Type B pancreatic cell (in vitro differentiated cells): Measurements from ENCODE around the gene SMG6. TPM values are rescaled to one million over a fixed set of nuclear protein-coding genes. Genes with fewer than 3 reads are reported as not detected.

Source experiments
- DNase-seq: peaks from one replicate; pipeline ENCODE4 v3.0.0; 2021; ENCODE audit warnings: mixed read lengths; ENCODE audit not compliant: unreplicated experiment; ENCODE audit errors: extremely low spot score
- H3K27ac Mint-ChIP-seq: 2 replicates; pipeline ENCODE4 v1.8.0; 2021; ENCODE audit warnings: mild to moderate bottlenecking, mixed read lengths
- H3K27me3 Mint-ChIP-seq: 2 replicates; pipeline ENCODE4 v1.8.0; 2021; ENCODE audit warnings: mixed read lengths
- H3K36me3 Mint-ChIP-seq: 2 replicates; pipeline ENCODE4 v1.8.0; 2021; ENCODE audit warnings: mixed read lengths
- H3K4me1 Mint-ChIP-seq: one replicate; pipeline ENCODE4 v1.8.0; 2021; ENCODE audit warnings: mixed read lengths; ENCODE audit not compliant: unreplicated experiment
- H3K4me3 Mint-ChIP-seq: 2 replicates; pipeline ENCODE4 v1.8.0; 2021; ENCODE audit warnings: mild to moderate bottlenecking, mixed read lengths
- H3K9me3 Mint-ChIP-seq: 2 replicates; pipeline ENCODE4 v1.8.0; 2021; ENCODE audit warnings: mixed read lengths
- CTCF ChIP-seq: fragments of 200-600 bp; sonication (generic); conservative IDR thresholded peaks from 2 replicates; pipeline ENCODE4 v1.5.0; 2021; ENCODE audit warnings: antibody characterized with exemption, mild to moderate bottlenecking
- total RNA-seq: library from RNA; stranded (reverse); gene quantifications from 2 replicates; pipeline ENCODE4 v1.2.1, GENCODE V29; 2021; ENCODE audit warnings: low replicate concordance

The SMG6 gene
- total RNA-seq, 1 donor from 2014 or later: 39.0 TPM

DNA sequence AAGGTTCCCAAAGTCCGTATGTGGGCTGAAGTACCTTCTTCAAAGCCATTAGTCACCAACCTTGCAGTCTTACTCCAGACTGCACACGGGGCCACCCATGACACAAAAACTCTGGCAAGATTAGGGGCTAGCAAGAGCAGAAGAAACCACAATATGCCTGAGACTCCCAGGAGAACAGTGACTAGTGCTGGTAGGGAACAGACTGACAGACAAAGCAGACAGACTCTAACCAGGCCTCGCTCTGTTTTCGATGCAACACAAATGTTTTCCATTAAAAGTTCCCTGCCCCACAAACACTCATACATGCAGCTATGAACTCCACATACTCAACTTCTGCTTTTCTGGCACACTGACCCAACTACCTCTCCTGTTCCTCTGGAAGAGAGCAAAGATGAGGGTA, 146.5 kb downstream of the SMG6 start:
- TF ChIP-seq CTCF: no peak
- Mint-ChIP-seq H3K4me3 (no peak overlapping the region), H3K4me1 (peaks cover 13% of the 10 kb centered on the region), H3K27me3 (no peaks in the 10 kb centered on the region), H3K9me3 (no peaks in the 10 kb centered on the region), H3K27ac (no peak overlapping the region), H3K36me3 (peaks cover 38% of the 10 kb centered on the region)
- DNase-seq: no peak

- H3K27ac Mint-ChIP-seq: no peak overlapping the region
- no peaks in the 10 kb centered on the region for H3K27me3 Mint-ChIP-seq
- H3K4me1 Mint-ChIP-seq: peaks cover 17% of the 10 kb centered on the region
- H3K9me3 Mint-ChIP-seq: no peaks in the 10 kb centered on the region
- peaks cover 38% of the 10 kb centered on the region for H3K36me3 Mint-ChIP-seq
- no peak overlapping the region for H3K4me3 Mint-ChIP-seq
- TF ChIP-seq CTCF: no peak
- DNase-seq: no peak
Observed at GRCh38 chr17:2156666-2157065, 146.9 kb downstream of the SMG6 start.

GRCh38 chr17:2155573-2155972, 148.0 kb downstream of the SMG6 start:
- Mint-ChIP-seq H3K27me3 (no peaks in the 10 kb centered on the region), H3K4me3 (peak overlapping the region; percentile 20), H3K4me1 (peaks cover 18% of the 10 kb centered on the region), H3K9me3 (no peaks in the 10 kb centered on the region), H3K27ac (peak overlapping the region; percentile 47), H3K36me3 (peaks cover 41% of the 10 kb centered on the region)
- no peak for DNase-seq
- no peak for TF ChIP-seq CTCF

- no peak for DNase-seq
- Mint-ChIP-seq H3K9me3 (no peaks in the 10 kb centered on the region), H3K27ac (no peak overlapping the region), H3K27me3 (no peaks in the 10 kb centered on the region), H3K36me3 (peaks cover 33% of the 10 kb centered on the region), H3K4me1 (peaks cover 13% of the 10 kb centered on the region), H3K4me3 (no peak overlapping the region)
- TF ChIP-seq CTCF: no peak
Observed at GRCh38 chr17:2151358-2152033, 152.1 kb downstream of the SMG6 start.

GRCh38 chr17:2150806-2151205, 152.8 kb downstream of the SMG6 start:
- H3K36me3 Mint-ChIP-seq: peaks cover 33% of the 10 kb centered on the region
- no peak overlapping the region for H3K4me3 Mint-ChIP-seq
- no peak for TF ChIP-seq CTCF
- H3K27ac Mint-ChIP-seq: no peak overlapping the region
- no peaks in the 10 kb centered on the region for H3K27me3 Mint-ChIP-seq
- H3K9me3 Mint-ChIP-seq: no peaks in the 10 kb centered on the region
- peaks cover 12% of the 10 kb centered on the region for H3K4me1 Mint-ChIP-seq
- DNase-seq: no peak
